Activated CD8-positive, alpha-beta T cell treated with anti-CD3 and anti-CD28 coated beads for 36 hours (primary cell): ENCODE results near the gene MAP4K4. TPM values are rescaled to one million over a fixed set of nuclear protein-coding genes. Genes with fewer than 3 reads are reported as not detected.
A peak's percentile ranks its signal among the peaks of the same experiment; 100 is the strongest.

Source experiments
- ATAC-seq: fragments of 200-7000 bp; cut with Tn5 transposase; one replicate; pipeline ENCODE4 v1.10.0; 2021; ENCODE audit warnings: mild to moderate bottlenecking, moderate library complexity
- CTCF ChIA-PET: fragments of 350-600 bp; sonication (Branson Sonifier 250); formaldehyde crosslinking; loops from one replicate; lab custom pipeline; 2021; ENCODE audit warnings: antibody characterized with exemption; lab: Charles Lee
- POLR2A ChIA-PET: fragments of 350-600 bp; sonication (Branson Sonifier 250); formaldehyde crosslinking; loops from one replicate; lab custom pipeline; 2021; ENCODE audit warnings: antibody characterized with exemption; lab: Charles Lee
- DNase-seq: peaks from one replicate; pipeline ENCODE4 v3.0.0-alpha.2; 2020
- H3K27ac Mint-ChIP-seq: one replicate; pipeline ENCODE4 v1.8.0; 2021; ENCODE audit warnings: mild to moderate bottlenecking, mixed read lengths
- H3K27me3 Mint-ChIP-seq: one replicate; pipeline ENCODE4 v1.8.0; 2021; ENCODE audit warnings: mixed read lengths
- H3K36me3 Mint-ChIP-seq: one replicate; pipeline ENCODE4 v1.8.0; 2021; ENCODE audit warnings: low read depth, mixed read lengths
- H3K4me1 Mint-ChIP-seq: one replicate; pipeline ENCODE4 v1.8.0; 2021; ENCODE audit warnings: low read depth, mixed read lengths
- H3K4me3 Mint-ChIP-seq: one replicate; pipeline ENCODE4 v1.8.0; 2021; ENCODE audit warnings: mild to moderate bottlenecking, moderate library complexity, mixed read lengths
- H3K9me3 Mint-ChIP-seq: one replicate; pipeline ENCODE4 v1.8.0; 2021; ENCODE audit warnings: mixed read lengths
- CTCF ChIP-seq: fragments of 200-600 bp; IDR thresholded peaks from one replicate; pipeline ENCODE4 v1.8.0; 2022; ENCODE audit warnings: antibody characterized with exemption, mild to moderate bottlenecking
- intact Hi-C: fragments of 100-400 bp; cut with micrococcal nuclease; formaldehyde crosslinking; loops from one replicate; pipeline ENCODE4 v1.10.0; 2022
- total RNA-seq, 2 experiments: library from RNA; stranded (reverse); gene quantifications; one replicate each; pipeline ENCODE4 v1.2.3, GENCODE V29; 2021

MAP4K4 gene
- total RNA-seq, 2 experiments from 2014 or later = 26.3 to 27.3 TPM

GRCh38 chr2:101793277-101793969 is 95.9 kb downstream of the MAP4K4 start:
- no peak for ATAC-seq
- H3K4me3 Mint-ChIP-seq = no peak overlapping the region
- ChIA-PET POLR2A (interaction anchor here (1.0 kb wide), 2 partner anchors 14 to 22 kb away, joined by 3 read pairs; no protein-coding TSS in a partner anchor), CTCF (interaction anchor here (0.9 to 2.4 kb wide), 9 partner anchors 10 to 83 kb away, joined by 3 to 6 read pairs (median 4); no protein-coding TSS in a partner anchor)
- peak; percentile 17 for DNase-seq
- H3K27ac Mint-ChIP-seq = peak overlapping the region; percentile 27
- peaks cover 12% of the 10 kb centered on the region for H3K36me3 Mint-ChIP-seq
- no peak for TF ChIP-seq CTCF
- no peaks in the 10 kb centered on the region for H3K9me3 Mint-ChIP-seq
- intact Hi-C loops = no loop called here
- H3K27me3 Mint-ChIP-seq = no peaks in the 10 kb centered on the region
- H3K4me1 Mint-ChIP-seq = peaks cover 45% of the 10 kb centered on the region

GRCh38 chr2:101794141-101794540 is 96.6 kb downstream of the MAP4K4 start:
- no peak for TF ChIP-seq CTCF
- intact Hi-C loops = no loop called here
- ChIA-PET CTCF (interaction anchor here (0.9 to 2.4 kb wide), 4 partner anchors 9 to 83 kb away, joined by 3 to 6 read pairs (median 5); no protein-coding TSS in a partner anchor), POLR2A (no interaction called here)
- ATAC-seq (no peak), DNase-seq (no peak)
- peaks cover 44% of the 10 kb centered on the region for H3K4me1 Mint-ChIP-seq
- no peaks in the 10 kb centered on the region for H3K27me3 Mint-ChIP-seq
- peaks cover 12% of the 10 kb centered on the region for H3K36me3 Mint-ChIP-seq
- no peaks in the 10 kb centered on the region for H3K9me3 Mint-ChIP-seq
- no peak overlapping the region for H3K4me3 Mint-ChIP-seq
- H3K27ac Mint-ChIP-seq = no peak overlapping the region

- Mint-ChIP-seq H3K36me3 (peaks cover 10% of the 10 kb centered on the region), H3K4me1 (peaks cover 45% of the 10 kb centered on the region), H3K27me3 (no peaks in the 10 kb centered on the region), H3K9me3 (no peaks in the 10 kb centered on the region), H3K4me3 (no peak overlapping the region), H3K27ac (no peak overlapping the region)
- DNase-seq (no peak), ATAC-seq (no peak)
- no peak for TF ChIP-seq CTCF
- ChIA-PET POLR2A (no interaction called here), CTCF (interaction anchor here (2.4 kb wide), 1 partner anchor 8 kb away, joined by 5 read pairs; no protein-coding TSS in a partner anchor)
- intact Hi-C loops = no loop called here
These were observed 97.5 kb downstream of the MAP4K4 start for GRCh38 chr2:101795033-101795432.

- no peak for TF ChIP-seq CTCF
- peak overlapping the region; percentile 24 for H3K27ac Mint-ChIP-seq
- DNase-seq (no peak), ATAC-seq (no peak)
- H3K4me3 Mint-ChIP-seq = no peak overlapping the region
- peaks cover 42% of the 10 kb centered on the region for H3K4me1 Mint-ChIP-seq
- no peaks in the 10 kb centered on the region for H3K27me3 Mint-ChIP-seq
- no peaks in the 10 kb centered on the region for H3K36me3 Mint-ChIP-seq
- CTCF ChIA-PET = interaction anchor here (0.6 to 2.1 kb wide), 7 partner anchors 14 to 61 kb away, joined by 3 to 10 read pairs (median 3); no protein-coding TSS in a partner anchor
- intact Hi-C loops = no loop called here
- H3K9me3 Mint-ChIP-seq = no peaks in the 10 kb centered on the region
- POLR2A ChIA-PET = interaction anchor here (0.6 kb wide), 1 partner anchor 37 kb away, joined by 3 read pairs; no protein-coding TSS in a partner anchor
These were observed 99.5 kb downstream of the MAP4K4 start for GRCh38 chr2:101796825-101797600.
